ENCODE data around the gene UGP2. TPM values are rescaled to one million over a fixed set of nuclear protein-coding genes. Genes with fewer than 3 reads are reported as not detected.

The UGP2 gene
- total RNA-seq, 1 experiment from 2014 or later = 134 TPM

DNA sequence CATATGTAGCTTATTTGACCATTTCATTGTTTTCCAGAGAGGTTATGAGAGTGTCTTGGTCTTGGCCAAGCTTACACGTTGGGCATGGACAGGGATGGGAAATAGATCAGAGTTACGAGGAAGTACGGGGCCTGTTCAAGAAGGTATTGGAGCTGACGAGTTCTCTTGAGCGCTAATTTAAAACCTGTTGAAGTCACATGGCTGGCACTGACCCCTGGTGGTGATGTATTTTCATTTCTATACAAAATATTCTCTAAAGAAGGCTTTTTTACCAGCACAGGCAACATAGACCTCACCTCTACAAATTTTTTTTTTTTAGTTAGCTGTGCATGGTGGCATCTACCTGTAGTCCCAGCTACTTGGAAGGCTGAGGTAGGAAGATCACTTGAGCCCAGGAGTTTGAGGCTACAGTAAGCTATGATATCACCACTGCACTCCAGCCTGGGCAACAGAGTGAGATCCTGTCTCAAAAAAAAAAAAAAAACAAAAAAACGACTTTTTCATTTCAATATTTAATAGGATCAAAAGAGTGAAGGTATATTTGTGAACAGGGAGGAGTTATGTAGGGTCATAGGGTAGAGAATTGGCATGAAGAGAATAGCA lies 19.6 kb downstream of the UGP2 start:
- TF ChIP-seq, protein P1, sequence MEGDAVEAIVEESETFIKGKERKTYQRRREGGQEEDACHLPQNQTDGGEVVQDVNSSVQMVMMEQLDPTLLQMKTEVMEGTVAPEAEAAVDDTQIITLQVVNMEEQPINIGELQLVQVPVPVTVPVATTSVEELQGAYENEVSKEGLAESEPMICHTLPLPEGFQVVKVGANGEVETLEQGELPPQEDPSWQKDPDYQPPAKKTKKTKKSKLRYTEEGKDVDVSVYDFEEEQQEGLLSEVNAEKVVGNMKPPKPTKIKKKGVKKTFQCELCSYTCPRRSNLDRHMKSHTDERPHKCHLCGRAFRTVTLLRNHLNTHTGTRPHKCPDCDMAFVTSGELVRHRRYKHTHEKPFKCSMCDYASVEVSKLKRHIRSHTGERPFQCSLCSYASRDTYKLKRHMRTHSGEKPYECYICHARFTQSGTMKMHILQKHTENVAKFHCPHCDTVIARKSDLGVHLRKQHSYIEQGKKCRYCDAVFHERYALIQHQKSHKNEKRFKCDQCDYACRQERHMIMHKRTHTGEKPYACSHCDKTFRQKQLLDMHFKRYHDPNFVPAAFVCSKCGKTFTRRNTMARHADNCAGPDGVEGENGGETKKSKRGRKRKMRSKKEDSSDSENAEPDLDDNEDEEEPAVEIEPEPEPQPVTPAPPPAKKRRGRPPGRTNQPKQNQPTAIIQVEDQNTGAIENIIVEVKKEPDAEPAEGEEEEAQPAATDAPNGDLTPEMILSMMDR (IDR thresholded peaks at IDR 0.05; ENCODE audit: unreplicated experiment) = peak; percentile 38
- no TSS peak for BruUV-seq (replicated peaks)
- CTCF ChIA-PET = interaction anchor here (0.7 to 1.8 kb wide), 9 partner anchors 10 to 571 kb away, joined by 3 to 15 read pairs (median 4); partner anchors contain the start of gene UGP2
- Mint-ChIP-seq H3K27ac (ENCODE audit: unreplicated experiment) (peak overlapping the region; percentile 54), H3K36me3 (ENCODE audit: insufficient read depth, unreplicated experiment) (peaks cover 36% of the 10 kb centered on the region), H3K9me3 (ENCODE audit: low read depth, unreplicated experiment) (peaks cover 2% of the 10 kb centered on the region), H3K27me3 (ENCODE audit: unreplicated experiment) (no peaks in the 10 kb centered on the region), H3K4me1 (ENCODE audit: low read depth, unreplicated experiment) (peaks cover 44% of the 10 kb centered on the region), H3K4me3 (ENCODE audit: low read depth, unreplicated experiment) (no peak overlapping the region)
- intact Hi-C loops (cut with micrococcal nuclease; ENCODE audit: unreplicated experiment) = loop anchor here (1.0 kb wide), 2 partner anchors 162 to 169 kb away; no protein-coding TSS in a partner anchor
- peak; percentile 51 for DNase-seq

DNA sequence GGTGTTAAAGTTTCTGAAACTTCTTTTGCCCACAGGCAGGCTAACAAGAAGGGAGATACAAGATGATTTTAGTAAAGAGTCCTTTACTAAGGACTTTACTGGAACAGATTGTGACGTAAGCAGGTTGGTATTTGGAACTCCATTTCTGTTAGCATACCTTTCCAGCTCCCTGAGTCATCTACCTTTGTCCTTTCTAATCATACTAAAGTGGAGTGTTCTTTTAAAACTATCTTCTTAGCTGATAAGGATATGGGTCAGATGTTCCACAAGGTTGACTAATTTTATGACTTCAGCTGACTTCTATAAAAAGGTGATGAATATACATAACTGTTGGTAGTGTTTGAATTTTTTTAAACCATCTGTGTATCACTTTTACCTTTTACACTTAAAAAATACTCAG lies 21.1 kb downstream of the UGP2 start:
- Mint-ChIP-seq H3K36me3 (ENCODE audit: insufficient read depth, unreplicated experiment) (peaks cover 30% of the 10 kb centered on the region), H3K27me3 (ENCODE audit: unreplicated experiment) (no peaks in the 10 kb centered on the region), H3K4me1 (ENCODE audit: low read depth, unreplicated experiment) (peaks cover 47% of the 10 kb centered on the region), H3K9me3 (ENCODE audit: low read depth, unreplicated experiment) (peaks cover 2% of the 10 kb centered on the region), H3K4me3 (ENCODE audit: low read depth, unreplicated experiment) (no peak overlapping the region), H3K27ac (ENCODE audit: unreplicated experiment) (peak overlapping the region; percentile 71)
- TF ChIP-seq, protein P1 (IDR thresholded peaks at IDR 0.05; ENCODE audit: unreplicated experiment) = no peak
- no peak for DNase-seq
- no TSS peak for BruUV-seq (replicated peaks)
- intact Hi-C loops (cut with micrococcal nuclease; ENCODE audit: unreplicated experiment) = no loop called here
- CTCF ChIA-PET = interaction anchor here (1.6 to 1.7 kb wide), 2 partner anchors 8 to 9 kb away, joined by 4 read pairs; no protein-coding TSS in a partner anchor

DNA sequence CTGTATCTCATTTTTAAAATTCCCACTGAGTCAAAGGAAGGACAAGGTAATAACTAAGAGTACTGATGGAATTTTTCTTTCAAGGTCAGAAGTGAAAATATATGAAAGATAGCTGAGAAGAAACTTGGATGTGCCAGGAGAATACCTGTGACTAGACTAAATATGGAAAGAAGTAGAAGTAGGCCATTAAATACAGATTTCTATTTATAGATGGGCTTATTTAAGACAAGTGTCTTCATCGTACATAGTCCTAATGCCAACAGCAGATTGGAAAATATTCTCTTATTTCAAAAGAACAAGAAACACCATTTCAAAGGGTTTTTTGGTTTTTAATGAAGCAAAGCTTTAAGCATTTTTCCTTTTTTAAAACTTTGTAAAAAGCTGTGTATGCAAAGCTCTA lies 22.0 kb downstream of the UGP2 start:
- Mint-ChIP-seq H3K4me3 (ENCODE audit: low read depth, unreplicated experiment) (no peak overlapping the region), H3K36me3 (ENCODE audit: insufficient read depth, unreplicated experiment) (peaks cover 23% of the 10 kb centered on the region), H3K4me1 (ENCODE audit: low read depth, unreplicated experiment) (peaks cover 47% of the 10 kb centered on the region), H3K27me3 (ENCODE audit: unreplicated experiment) (no peaks in the 10 kb centered on the region), H3K9me3 (ENCODE audit: low read depth, unreplicated experiment) (no peaks in the 10 kb centered on the region), H3K27ac (ENCODE audit: unreplicated experiment) (peak overlapping the region; percentile 49)
- no peak for DNase-seq
- intact Hi-C loops (cut with micrococcal nuclease; ENCODE audit: unreplicated experiment) = no loop called here
- BruUV-seq (replicated peaks) = no TSS peak
- CTCF ChIA-PET = interaction anchor here (1.6 kb wide), 1 partner anchor 10 kb away, joined by 4 read pairs; no protein-coding TSS in a partner anchor
- TF ChIP-seq, protein P1 (IDR thresholded peaks at IDR 0.05; ENCODE audit: unreplicated experiment) = no peak

DNA sequence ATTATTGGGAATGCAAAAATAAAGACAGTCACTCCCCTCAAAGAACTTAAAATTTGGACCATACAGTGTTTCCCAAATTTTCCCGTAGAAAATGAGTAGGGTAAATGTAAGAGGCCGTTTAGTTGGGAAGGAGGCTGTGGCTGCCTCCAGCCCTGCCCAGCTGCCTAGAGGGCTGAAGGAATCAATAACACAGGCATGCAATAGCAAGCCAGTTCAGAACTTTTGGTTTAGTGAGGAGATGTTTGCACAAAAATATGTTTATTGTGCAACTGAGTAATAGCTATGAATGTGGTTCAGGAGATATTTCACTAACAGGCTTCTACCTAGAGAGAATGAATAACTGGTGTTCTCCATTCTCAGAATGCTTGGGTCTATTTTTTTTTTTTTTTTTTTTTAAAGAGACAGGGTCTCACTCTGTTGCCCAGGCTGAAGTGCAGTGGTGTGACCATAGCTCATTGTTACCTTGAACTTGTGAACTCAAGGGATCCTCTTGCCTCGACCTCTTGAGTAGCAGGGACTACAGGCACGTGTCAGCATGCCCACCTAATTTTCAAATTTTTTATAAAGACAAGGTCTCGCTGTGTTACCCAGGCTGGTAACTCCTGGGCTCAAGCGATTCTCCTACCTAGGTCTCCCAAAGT lies 23.6 kb downstream of the UGP2 start:
- no TSS peak for BruUV-seq (replicated peaks)
- no peak overlapping the region for H3K4me3 Mint-ChIP-seq (ENCODE audit: low read depth, unreplicated experiment)
- CTCF ChIA-PET = interaction anchor here (0.5 to 2.2 kb wide), 9 partner anchors 13 to 277 kb away, joined by 3 to 8 read pairs (median 5); partner anchors contain the start of genes MDH1 and WDPCP
- H3K4me1 Mint-ChIP-seq (ENCODE audit: low read depth, unreplicated experiment) = peaks cover 49% of the 10 kb centered on the region
- no peaks in the 10 kb centered on the region for H3K27me3 Mint-ChIP-seq (ENCODE audit: unreplicated experiment)
- no peaks in the 10 kb centered on the region for H3K9me3 Mint-ChIP-seq (ENCODE audit: low read depth, unreplicated experiment)
- intact Hi-C loops (cut with micrococcal nuclease; ENCODE audit: unreplicated experiment) = no loop called here
- peak; percentile 31 for DNase-seq
- TF ChIP-seq, protein P1 (IDR thresholded peaks at IDR 0.05; ENCODE audit: unreplicated experiment) = no peak
- peaks cover 8% of the 10 kb centered on the region for H3K36me3 Mint-ChIP-seq (ENCODE audit: insufficient read depth, unreplicated experiment)
- H3K27ac Mint-ChIP-seq (ENCODE audit: unreplicated experiment) = no peak overlapping the region
